ENCODE measurements around the gene PPP1R3A. TPM values are rescaled to one million over a fixed set of nuclear protein-coding genes. Genes with fewer than 3 reads are reported as not detected.

PPP1R3A gene
- total and polyA plus RNA-seq, 4 donors, result 0.06 TPM; not detected in 3

GRCh38 chr7:113840954-113841353 is 77.9 kb downstream of the PPP1R3A start:
- Histone ChIP-seq H3K4me3 (no peak overlapping the region), H3K27me3 (ENCODE audit: control insufficient read depth in 3 of 3, insufficient read depth in 3 of 3, low read length in 2 of 3) (no peaks in the 10 kb centered on the region), H3K27ac (ENCODE audit: low read depth in 1 of 2, low read length in 1 of 2) (no peak overlapping the region), H3K9me3 (ENCODE audit: control insufficient read depth in 4 of 4, insufficient read depth in 3 of 4, low read length in 3 of 4) (no peaks in the 10 kb centered on the region), H3K36me3 (ENCODE audit: control insufficient read depth in 4 of 4, insufficient read depth in 4 of 4, low read length in 4 of 4) (no peaks in the 10 kb centered on the region), H3K4me1 (ENCODE audit: control insufficient read depth in 5 of 5, insufficient read depth in 5 of 5, low read length in 5 of 5) (peaks cover 0 to 4% (median 0%) of the 10 kb centered on the region in 5 donors), H3K9ac (ENCODE audit: insufficient read depth in 1 of 2, low read length in 2 of 2) (no peak overlapping the region)
- no peak for DNase-seq
- WGBS, 2 donors, result 54 to 69% methylated on average over 3 of the region's 3 CpGs
- TF ChIP-seq, protein P1, sequence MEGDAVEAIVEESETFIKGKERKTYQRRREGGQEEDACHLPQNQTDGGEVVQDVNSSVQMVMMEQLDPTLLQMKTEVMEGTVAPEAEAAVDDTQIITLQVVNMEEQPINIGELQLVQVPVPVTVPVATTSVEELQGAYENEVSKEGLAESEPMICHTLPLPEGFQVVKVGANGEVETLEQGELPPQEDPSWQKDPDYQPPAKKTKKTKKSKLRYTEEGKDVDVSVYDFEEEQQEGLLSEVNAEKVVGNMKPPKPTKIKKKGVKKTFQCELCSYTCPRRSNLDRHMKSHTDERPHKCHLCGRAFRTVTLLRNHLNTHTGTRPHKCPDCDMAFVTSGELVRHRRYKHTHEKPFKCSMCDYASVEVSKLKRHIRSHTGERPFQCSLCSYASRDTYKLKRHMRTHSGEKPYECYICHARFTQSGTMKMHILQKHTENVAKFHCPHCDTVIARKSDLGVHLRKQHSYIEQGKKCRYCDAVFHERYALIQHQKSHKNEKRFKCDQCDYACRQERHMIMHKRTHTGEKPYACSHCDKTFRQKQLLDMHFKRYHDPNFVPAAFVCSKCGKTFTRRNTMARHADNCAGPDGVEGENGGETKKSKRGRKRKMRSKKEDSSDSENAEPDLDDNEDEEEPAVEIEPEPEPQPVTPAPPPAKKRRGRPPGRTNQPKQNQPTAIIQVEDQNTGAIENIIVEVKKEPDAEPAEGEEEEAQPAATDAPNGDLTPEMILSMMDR (IDR thresholded peaks at IDR 0.05; ENCODE audit: control extremely low read depth, extremely low read depth), result no peak
- ATAC-seq (ENCODE audit: insufficient read depth, low FRiP score), result no peak

DNA sequence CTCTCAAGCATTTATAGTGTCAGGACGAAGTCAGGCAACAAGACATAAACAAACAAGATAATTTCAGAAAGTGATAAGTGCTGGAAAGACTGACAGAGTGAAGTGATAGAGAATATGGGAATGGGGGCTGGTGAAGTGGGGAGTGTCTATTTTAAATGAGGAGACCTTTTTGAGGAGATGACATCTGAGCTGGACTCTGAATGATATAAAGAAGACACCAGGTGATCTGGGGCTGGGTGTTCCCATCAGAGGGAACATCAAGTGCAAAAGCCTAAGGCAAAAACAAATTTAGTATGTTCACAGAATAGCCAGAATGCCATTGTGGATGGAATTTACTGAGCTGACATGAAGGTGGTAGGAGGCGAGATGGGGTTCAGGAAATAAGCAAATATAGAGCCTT is 83.4 kb downstream of the PPP1R3A start:
- ATAC-seq (ENCODE audit: insufficient read depth, low FRiP score), result no peak

DNA sequence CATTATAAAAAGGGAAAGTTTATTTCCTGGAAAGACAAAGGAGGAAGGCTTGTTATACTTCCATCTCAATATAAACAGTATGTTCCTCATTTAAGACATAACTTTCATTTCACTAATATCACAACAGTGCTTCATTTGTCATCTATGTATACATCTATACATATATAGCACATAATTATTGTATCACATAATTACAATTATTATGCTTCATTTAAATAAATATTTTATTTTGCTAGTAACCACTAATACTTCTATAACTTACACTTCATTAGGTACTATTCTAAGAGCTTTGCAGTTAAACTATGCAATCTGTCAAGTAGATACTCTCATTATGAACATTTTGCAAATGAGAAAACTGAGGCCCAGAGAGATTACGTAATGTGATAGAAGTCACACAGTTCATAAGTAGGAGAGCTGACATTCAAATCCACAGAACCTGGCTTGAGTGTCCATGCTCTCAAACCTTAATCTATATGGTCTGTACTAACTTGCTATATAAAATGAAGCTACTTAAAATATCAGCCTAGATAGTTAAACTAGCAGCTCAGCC is 86.5 kb downstream of the PPP1R3A start:
- peaks cover 0 to 9% (median 0%) of the 10 kb centered on the region in 5 donors for H3K4me1 ChIP-seq (ENCODE audit: control insufficient read depth in 5 of 5, insufficient read depth in 5 of 5, low read length in 5 of 5)
- H3K27ac ChIP-seq (ENCODE audit: low read depth in 1 of 2, low read length in 1 of 2), result no peak overlapping the region
- DNase-seq, result peak in 2 of 3 donors; percentile 75 to 78
- no peak overlapping the region for H3K4me3 ChIP-seq
- H3K9me3 ChIP-seq (ENCODE audit: control insufficient read depth in 4 of 4, insufficient read depth in 3 of 4, low read length in 3 of 4), result no peaks in the 10 kb centered on the region
- 89 to 96% methylated on average over 1 of the region's 1 CpG for WGBS, 2 donors
- ATAC-seq (ENCODE audit: insufficient read depth, low FRiP score), result no peak
- TF ChIP-seq, protein P1 (IDR thresholded peaks at IDR 0.05; ENCODE audit: control extremely low read depth, extremely low read depth), result no peak
- H3K9ac ChIP-seq (ENCODE audit: insufficient read depth in 1 of 2, low read length in 2 of 2), result peak overlapping the region in 1 of 2 donors; percentile 8
- H3K36me3 ChIP-seq (ENCODE audit: control insufficient read depth in 4 of 4, insufficient read depth in 4 of 4, low read length in 4 of 4), result no peaks in the 10 kb centered on the region
- no peaks in the 10 kb centered on the region for H3K27me3 ChIP-seq (ENCODE audit: control insufficient read depth in 3 of 3, insufficient read depth in 3 of 3, low read length in 2 of 3)

More for the DNA sequence above, 83.4 kb downstream of the PPP1R3A start:
- no peak overlapping the region for H3K9ac ChIP-seq (ENCODE audit: insufficient read depth in 1 of 2, low read length in 2 of 2)
- H3K4me3 ChIP-seq, result no peak overlapping the region
- H3K36me3 ChIP-seq (ENCODE audit: control insufficient read depth in 4 of 4, insufficient read depth in 4 of 4, low read length in 4 of 4), result no peaks in the 10 kb centered on the region
- peaks cover 0 to 9% (median 0%) of the 10 kb centered on the region in 5 donors for H3K4me1 ChIP-seq (ENCODE audit: control insufficient read depth in 5 of 5, insufficient read depth in 5 of 5, low read length in 5 of 5)
- H3K27me3 ChIP-seq (ENCODE audit: control insufficient read depth in 3 of 3, insufficient read depth in 3 of 3, low read length in 2 of 3), result no peaks in the 10 kb centered on the region
- no peak for DNase-seq
- no peaks in the 10 kb centered on the region for H3K9me3 ChIP-seq (ENCODE audit: control insufficient read depth in 4 of 4, insufficient read depth in 3 of 4, low read length in 3 of 4)
- TF ChIP-seq, protein P1 (IDR thresholded peaks at IDR 0.05; ENCODE audit: control extremely low read depth, extremely low read depth), result no peak
- WGBS, 2 donors, result 69 to 79% methylated on average over 2 of the region's 2 CpGs
- no peak overlapping the region for H3K27ac ChIP-seq (ENCODE audit: low read depth in 1 of 2, low read length in 1 of 2)

DNA sequence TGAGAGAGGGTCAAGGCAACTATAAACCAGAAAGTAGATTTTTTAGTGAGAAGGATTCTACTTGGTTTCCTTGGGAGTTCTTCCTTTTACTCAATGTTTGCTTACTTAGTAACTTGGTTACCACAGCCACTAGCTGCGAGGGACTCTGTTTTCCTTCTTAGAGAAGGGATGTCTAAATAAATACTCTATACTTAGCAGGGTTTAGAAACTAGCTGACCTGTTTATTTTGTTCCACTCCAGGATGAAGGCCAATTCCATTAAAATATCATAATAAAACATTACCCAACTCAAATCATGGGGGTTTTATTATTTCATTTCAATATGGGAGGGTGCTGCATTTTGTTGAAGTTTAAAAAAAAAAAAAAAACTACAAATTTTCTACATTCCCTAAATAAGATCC is 87.3 kb downstream of the PPP1R3A start:
- H3K4me1 ChIP-seq (ENCODE audit: control insufficient read depth in 5 of 5, insufficient read depth in 5 of 5, low read length in 5 of 5), result peaks cover 0 to 9% (median 0%) of the 10 kb centered on the region in 5 donors
- no peaks in the 10 kb centered on the region for H3K36me3 ChIP-seq (ENCODE audit: control insufficient read depth in 4 of 4, insufficient read depth in 4 of 4, low read length in 4 of 4)
- no peaks in the 10 kb centered on the region for H3K27me3 ChIP-seq (ENCODE audit: control insufficient read depth in 3 of 3, insufficient read depth in 3 of 3, low read length in 2 of 3)
- no peak overlapping the region for H3K9ac ChIP-seq (ENCODE audit: insufficient read depth in 1 of 2, low read length in 2 of 2)
- TF ChIP-seq, protein P1 (IDR thresholded peaks at IDR 0.05; ENCODE audit: control extremely low read depth, extremely low read depth), result no peak
- H3K4me3 ChIP-seq, result no peak overlapping the region
- WGBS, 2 donors, result 26 to 70% methylated on average over 1 of the region's 1 CpG
- no peak for ATAC-seq (ENCODE audit: insufficient read depth, low FRiP score)
- peak; percentile 54 to 93 (median 92) for DNase-seq
- H3K27ac ChIP-seq (ENCODE audit: low read depth in 1 of 2, low read length in 1 of 2), result no peak overlapping the region
- H3K9me3 ChIP-seq (ENCODE audit: control insufficient read depth in 4 of 4, insufficient read depth in 3 of 4, low read length in 3 of 4), result no peaks in the 10 kb centered on the region
